Neural progenitor cell (in vitro differentiated cells): Measurements from ENCODE around the gene GNA14.

ENCODE experiments used
- CTCF ChIP-seq: fragments of 200-600 bp; sonication (generic); IDR thresholded peaks from 2 replicates; pipeline ENCODE4 v1.5.1; 2017; ENCODE audit warnings: antibody characterized with exemption, mild to moderate bottlenecking
- EZH2phosphoT487 ChIP-seq: fragments of 200-600 bp; sonication (generic); IDR thresholded peaks from 2 replicates; pipeline ENCODE4 v1.6.1; 2017; ENCODE audit warnings: antibody characterized with exemption

- TF ChIP-seq CTCF (no peak), EZH2phosphoT487 (no peak)
These were observed 212.4 kb downstream of the GNA14 start for GRCh38 chr9:77435688-77436087.
